ENCODE results near the gene ZNF804B. TPM values are rescaled to one million over a fixed set of nuclear protein-coding genes. Genes with fewer than 3 reads are reported as not detected.

The ZNF804B gene
- total RNA-seq, 1 donor from 2014 or later = not detected

DNA sequence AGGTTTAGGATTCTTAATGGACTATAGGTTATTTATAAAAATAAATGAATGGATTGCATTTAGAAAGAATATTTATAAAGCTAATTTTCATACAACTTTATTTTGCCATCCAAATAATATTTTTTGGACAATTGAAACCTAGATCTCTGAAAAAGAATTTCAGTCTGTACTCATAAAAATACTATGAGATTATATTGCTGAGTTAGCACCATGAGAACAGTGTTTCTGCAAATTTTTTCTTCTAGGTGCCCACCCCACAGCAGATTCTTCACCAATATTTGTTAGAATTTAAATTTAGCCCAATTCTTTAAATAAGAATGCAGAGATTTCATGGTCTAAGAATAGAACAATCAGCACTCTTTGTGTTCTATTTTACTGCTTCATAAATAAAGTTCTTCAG, 121.6 kb downstream of the ZNF804B start:
- Histone ChIP-seq H3K4me1 (ENCODE audit: control insufficient read depth in 3 of 3, insufficient read depth in 3 of 3, low read length in 3 of 3) (no peaks in the 10 kb centered on the region), H3K9me3 (ENCODE audit: control insufficient read depth in 3 of 3, low read length in 3 of 3) (no peaks in the 10 kb centered on the region), H3K9ac (ENCODE audit: low read depth in 1 of 3, low read length in 3 of 3) (no peak overlapping the region), H3K27me3 (ENCODE audit: control insufficient read depth in 3 of 3, insufficient read depth in 3 of 3, low read length in 3 of 3) (no peaks in the 10 kb centered on the region), H3K36me3 (ENCODE audit: control insufficient read depth in 3 of 3, insufficient read depth in 3 of 3, low read length in 3 of 3) (no peaks in the 10 kb centered on the region), H3K4me3 (ENCODE audit: low read length in 3 of 3) (no peak overlapping the region), H3K27ac (ENCODE audit: low read depth, low read length) (no peak overlapping the region)

DNA sequence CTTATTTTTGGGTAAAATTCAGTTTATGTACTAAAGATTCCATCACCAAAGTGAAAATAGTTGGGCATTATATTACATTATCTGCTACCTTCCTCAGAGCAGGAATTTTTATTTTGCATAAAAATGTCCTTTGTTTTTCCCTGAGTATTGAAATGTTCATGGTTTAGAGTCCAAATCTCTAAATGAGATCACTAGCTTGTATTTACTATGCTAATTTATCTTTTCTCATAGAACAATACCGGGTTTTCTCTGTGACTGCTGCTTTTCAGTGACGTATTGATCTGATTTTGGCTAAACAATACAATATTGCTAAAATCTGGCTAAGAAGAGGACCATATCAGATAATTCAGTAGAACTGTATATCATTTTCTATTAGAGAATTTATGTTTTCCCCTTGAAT, 125.6 kb downstream of the ZNF804B start:
- H3K27me3 ChIP-seq (ENCODE audit: control insufficient read depth in 3 of 3, insufficient read depth in 3 of 3, low read length in 3 of 3) = no peaks in the 10 kb centered on the region
- no peak overlapping the region for H3K27ac ChIP-seq (ENCODE audit: low read depth, low read length)
- no peaks in the 10 kb centered on the region for H3K9me3 ChIP-seq (ENCODE audit: control insufficient read depth in 3 of 3, low read length in 3 of 3)
- no peaks in the 10 kb centered on the region for H3K36me3 ChIP-seq (ENCODE audit: control insufficient read depth in 3 of 3, insufficient read depth in 3 of 3, low read length in 3 of 3)
- no peak overlapping the region for H3K4me3 ChIP-seq (ENCODE audit: low read length in 3 of 3)
- H3K4me1 ChIP-seq (ENCODE audit: control insufficient read depth in 3 of 3, insufficient read depth in 3 of 3, low read length in 3 of 3) = no peaks in the 10 kb centered on the region
- no peak overlapping the region for H3K9ac ChIP-seq (ENCODE audit: low read depth in 1 of 3, low read length in 3 of 3)

- Histone ChIP-seq H3K4me3 (ENCODE audit: low read length in 3 of 3) (no peak overlapping the region), H3K9ac (ENCODE audit: low read depth in 1 of 3, low read length in 3 of 3) (no peak overlapping the region), H3K36me3 (ENCODE audit: control insufficient read depth in 3 of 3, insufficient read depth in 3 of 3, low read length in 3 of 3) (no peaks in the 10 kb centered on the region), H3K4me1 (ENCODE audit: control insufficient read depth in 3 of 3, insufficient read depth in 3 of 3, low read length in 3 of 3) (no peaks in the 10 kb centered on the region), H3K9me3 (ENCODE audit: control insufficient read depth in 3 of 3, low read length in 3 of 3) (no peaks in the 10 kb centered on the region), H3K27me3 (ENCODE audit: control insufficient read depth in 3 of 3, insufficient read depth in 3 of 3, low read length in 3 of 3) (no peaks in the 10 kb centered on the region), H3K27ac (ENCODE audit: low read depth, low read length) (no peak overlapping the region)
Measured at GRCh38 chr7:88888684-88889083, 129.2 kb downstream of the ZNF804B start.

DNA sequence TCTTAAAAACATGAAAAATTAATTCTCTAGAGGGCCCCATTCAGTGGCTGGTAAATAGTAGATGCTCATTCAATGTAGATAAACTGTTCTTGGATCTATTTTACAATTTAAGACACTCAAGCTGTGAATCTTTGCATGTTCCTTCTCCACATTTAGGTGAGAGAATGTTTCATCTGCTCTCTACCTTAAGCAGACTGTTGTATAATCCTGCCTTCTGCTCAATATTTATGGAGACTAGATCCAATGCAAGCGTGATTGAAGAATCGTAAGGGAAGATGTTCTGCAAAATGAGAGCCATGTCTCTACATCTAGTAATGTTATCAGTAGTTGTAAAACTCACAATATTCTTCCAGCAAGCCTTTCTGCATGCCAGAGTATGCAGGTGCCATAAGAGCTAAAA, 151.0 kb downstream of the ZNF804B start:
- Histone ChIP-seq H3K9me3 (ENCODE audit: control insufficient read depth in 3 of 3, low read length in 3 of 3) (no peaks in the 10 kb centered on the region), H3K4me1 (ENCODE audit: control insufficient read depth in 3 of 3, insufficient read depth in 3 of 3, low read length in 3 of 3) (no peaks in the 10 kb centered on the region), H3K4me3 (ENCODE audit: low read length in 3 of 3) (no peak overlapping the region), H3K9ac (ENCODE audit: low read depth in 1 of 3, low read length in 3 of 3) (no peak overlapping the region), H3K27ac (ENCODE audit: low read depth, low read length) (no peak overlapping the region), H3K27me3 (ENCODE audit: control insufficient read depth in 3 of 3, insufficient read depth in 3 of 3, low read length in 3 of 3) (no peaks in the 10 kb centered on the region), H3K36me3 (ENCODE audit: control insufficient read depth in 3 of 3, insufficient read depth in 3 of 3, low read length in 3 of 3) (no peaks in the 10 kb centered on the region)

- no peaks in the 10 kb centered on the region for H3K4me1 ChIP-seq (ENCODE audit: control insufficient read depth in 3 of 3, insufficient read depth in 3 of 3, low read length in 3 of 3)
- H3K27ac ChIP-seq (ENCODE audit: low read depth, low read length) = no peak overlapping the region
- H3K9ac ChIP-seq (ENCODE audit: low read depth in 1 of 3, low read length in 3 of 3) = no peak overlapping the region
- H3K36me3 ChIP-seq (ENCODE audit: control insufficient read depth in 3 of 3, insufficient read depth in 3 of 3, low read length in 3 of 3) = no peaks in the 10 kb centered on the region
- H3K27me3 ChIP-seq (ENCODE audit: control insufficient read depth in 3 of 3, insufficient read depth in 3 of 3, low read length in 3 of 3) = no peaks in the 10 kb centered on the region
- H3K9me3 ChIP-seq (ENCODE audit: control insufficient read depth in 3 of 3, low read length in 3 of 3) = no peaks in the 10 kb centered on the region
- H3K4me3 ChIP-seq (ENCODE audit: low read length in 3 of 3) = no peak overlapping the region
Measured at GRCh38 chr7:88912852-88913251, 153.4 kb downstream of the ZNF804B start.

- Histone ChIP-seq H3K27ac (ENCODE audit: low read depth, low read length) (no peak overlapping the region), H3K4me1 (ENCODE audit: control insufficient read depth in 3 of 3, insufficient read depth in 3 of 3, low read length in 3 of 3) (no peaks in the 10 kb centered on the region), H3K27me3 (ENCODE audit: control insufficient read depth in 3 of 3, insufficient read depth in 3 of 3, low read length in 3 of 3) (no peaks in the 10 kb centered on the region), H3K4me3 (ENCODE audit: low read length in 3 of 3) (no peak overlapping the region), H3K9ac (ENCODE audit: low read depth in 1 of 3, low read length in 3 of 3) (no peak overlapping the region), H3K36me3 (ENCODE audit: control insufficient read depth in 3 of 3, insufficient read depth in 3 of 3, low read length in 3 of 3) (no peaks in the 10 kb centered on the region), H3K9me3 (ENCODE audit: control insufficient read depth in 3 of 3, low read length in 3 of 3) (no peaks in the 10 kb centered on the region)
Measured at GRCh38 chr7:88915615-88916014, 156.1 kb downstream of the ZNF804B start.

GRCh38 chr7:88919478-88920131, 160.1 kb downstream of the ZNF804B start:
- no peaks in the 10 kb centered on the region for H3K27me3 ChIP-seq (ENCODE audit: control insufficient read depth in 3 of 3, insufficient read depth in 3 of 3, low read length in 3 of 3)
- H3K27ac ChIP-seq (ENCODE audit: low read depth, low read length) = no peak overlapping the region
- H3K9me3 ChIP-seq (ENCODE audit: control insufficient read depth in 3 of 3, low read length in 3 of 3) = no peaks in the 10 kb centered on the region
- H3K4me1 ChIP-seq (ENCODE audit: control insufficient read depth in 3 of 3, insufficient read depth in 3 of 3, low read length in 3 of 3) = no peaks in the 10 kb centered on the region
- no peak overlapping the region for H3K9ac ChIP-seq (ENCODE audit: low read depth in 1 of 3, low read length in 3 of 3)
- no peaks in the 10 kb centered on the region for H3K36me3 ChIP-seq (ENCODE audit: control insufficient read depth in 3 of 3, insufficient read depth in 3 of 3, low read length in 3 of 3)
- H3K4me3 ChIP-seq (ENCODE audit: low read length in 3 of 3) = no peak overlapping the region

GRCh38 chr7:88922944-88923343, 163.4 kb downstream of the ZNF804B start:
- no peaks in the 10 kb centered on the region for H3K9me3 ChIP-seq (ENCODE audit: control insufficient read depth in 3 of 3, low read length in 3 of 3)
- H3K9ac ChIP-seq (ENCODE audit: low read depth in 1 of 3, low read length in 3 of 3) = no peak overlapping the region
- no peaks in the 10 kb centered on the region for H3K27me3 ChIP-seq (ENCODE audit: control insufficient read depth in 3 of 3, insufficient read depth in 3 of 3, low read length in 3 of 3)
- H3K4me1 ChIP-seq (ENCODE audit: control insufficient read depth in 3 of 3, insufficient read depth in 3 of 3, low read length in 3 of 3) = no peaks in the 10 kb centered on the region
- no peaks in the 10 kb centered on the region for H3K36me3 ChIP-seq (ENCODE audit: control insufficient read depth in 3 of 3, insufficient read depth in 3 of 3, low read length in 3 of 3)
- no peak overlapping the region for H3K4me3 ChIP-seq (ENCODE audit: low read length in 3 of 3)
- no peak overlapping the region for H3K27ac ChIP-seq (ENCODE audit: low read depth, low read length)

DNA sequence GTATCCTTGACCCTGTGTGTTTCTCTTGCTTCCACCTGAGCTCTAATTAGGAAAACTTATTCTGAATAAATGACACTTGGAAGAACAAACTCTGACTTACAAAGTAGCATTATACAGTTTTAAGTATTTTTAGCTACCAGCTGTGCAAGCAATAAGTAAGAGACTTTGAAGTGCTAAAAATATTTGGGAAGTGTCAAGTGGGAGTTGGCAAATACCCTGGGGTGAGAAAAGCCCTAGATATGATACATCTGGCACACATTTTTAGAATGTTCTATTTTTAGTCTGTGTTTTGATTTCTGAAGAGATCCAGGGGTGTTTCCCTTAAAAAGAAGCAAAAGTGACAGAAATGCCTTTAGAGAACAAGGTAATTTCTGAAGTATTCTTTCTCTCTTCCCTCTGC, 168.8 kb downstream of the ZNF804B start:
- no peaks in the 10 kb centered on the region for H3K36me3 ChIP-seq (ENCODE audit: control insufficient read depth in 3 of 3, insufficient read depth in 3 of 3, low read length in 3 of 3)
- H3K27ac ChIP-seq (ENCODE audit: low read depth, low read length) = no peak overlapping the region
- no peaks in the 10 kb centered on the region for H3K4me1 ChIP-seq (ENCODE audit: control insufficient read depth in 3 of 3, insufficient read depth in 3 of 3, low read length in 3 of 3)
- no peaks in the 10 kb centered on the region for H3K9me3 ChIP-seq (ENCODE audit: control insufficient read depth in 3 of 3, low read length in 3 of 3)
- no peaks in the 10 kb centered on the region for H3K27me3 ChIP-seq (ENCODE audit: control insufficient read depth in 3 of 3, insufficient read depth in 3 of 3, low read length in 3 of 3)
- no peak overlapping the region for H3K9ac ChIP-seq (ENCODE audit: low read depth in 1 of 3, low read length in 3 of 3)
- H3K4me3 ChIP-seq (ENCODE audit: low read length in 3 of 3) = no peak overlapping the region

DNA sequence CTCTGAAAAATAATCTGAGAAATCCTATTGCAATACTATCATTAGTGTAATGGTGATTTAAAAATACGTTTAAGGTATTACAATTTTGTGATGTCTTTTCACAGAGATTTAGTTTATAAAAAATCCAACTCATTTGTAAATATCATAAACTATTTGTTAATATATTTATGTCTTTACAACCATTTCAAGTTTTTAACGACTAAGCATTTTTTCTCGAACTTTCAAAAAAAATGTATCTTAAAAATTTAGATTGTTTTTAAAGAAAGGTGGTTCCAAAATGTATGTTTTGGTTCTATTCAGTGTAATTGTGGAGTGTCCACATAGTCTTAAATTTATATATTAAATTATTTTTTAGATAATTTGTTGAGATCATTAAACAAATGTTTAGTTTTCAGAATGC, 170.2 kb downstream of the ZNF804B start:
- no peaks in the 10 kb centered on the region for H3K36me3 ChIP-seq (ENCODE audit: control insufficient read depth in 3 of 3, insufficient read depth in 3 of 3, low read length in 3 of 3)
- H3K4me3 ChIP-seq (ENCODE audit: low read length in 3 of 3) = no peak overlapping the region
- H3K9ac ChIP-seq (ENCODE audit: low read depth in 1 of 3, low read length in 3 of 3) = no peak overlapping the region
- no peaks in the 10 kb centered on the region for H3K4me1 ChIP-seq (ENCODE audit: control insufficient read depth in 3 of 3, insufficient read depth in 3 of 3, low read length in 3 of 3)
- no peaks in the 10 kb centered on the region for H3K9me3 ChIP-seq (ENCODE audit: control insufficient read depth in 3 of 3, low read length in 3 of 3)
- no peaks in the 10 kb centered on the region for H3K27me3 ChIP-seq (ENCODE audit: control insufficient read depth in 3 of 3, insufficient read depth in 3 of 3, low read length in 3 of 3)
- H3K27ac ChIP-seq (ENCODE audit: low read depth, low read length) = no peak overlapping the region

Data from skeletal muscle tissue (tissue), 4 donors.